HG03469 (cell line): Measurements from ENCODE around the gene RAB6B.

Source experiments
- ATAC-seq: cut with Tn5 transposase; IDR thresholded peaks from one replicate; pipeline ENCODE4 v1.9.1; 2021; ENCODE audit warnings: mild to moderate bottlenecking, moderate library complexity, moderate number of reproducible peaks; ENCODE audit not compliant: unreplicated experiment

Gene RAB6B

GRCh38 chr3:133860519-133860918, 35.2 kb downstream of the RAB6B start:
- ATAC-seq = no peak

- ATAC-seq = no peak
Measured at GRCh38 chr3:133859381-133860234, 36.1 kb downstream of the RAB6B start.

GRCh38 chr3:133857767-133858166, 37.9 kb downstream of the RAB6B start:
- no peak for ATAC-seq

- no peak for ATAC-seq
Measured at GRCh38 chr3:133856316-133856715, 39.4 kb downstream of the RAB6B start.

GRCh38 chr3:133855772-133856171, 39.9 kb downstream of the RAB6B start:
- no peak for ATAC-seq

GRCh38 chr3:133855002-133855370, 40.7 kb downstream of the RAB6B start:
- ATAC-seq = no peak

GRCh38 chr3:133854264-133855001, 41.2 kb downstream of the RAB6B start:
- no peak for ATAC-seq

GRCh38 chr3:133853925-133854227, 41.8 kb downstream of the RAB6B start:
- no peak for ATAC-seq

- no peak for ATAC-seq
Measured at GRCh38 chr3:133853063-133853924, 42.4 kb downstream of the RAB6B start.

GRCh38 chr3:133851931-133852330, 43.8 kb downstream of the RAB6B start:
- no peak for ATAC-seq

GRCh38 chr3:133851266-133851906, 44.3 kb downstream of the RAB6B start:
- no peak for ATAC-seq

GRCh38 chr3:133850034-133850433, 45.6 kb downstream of the RAB6B start:
- no peak for ATAC-seq

- no peak for ATAC-seq
Measured at GRCh38 chr3:133849346-133849745, 46.3 kb downstream of the RAB6B start.

GRCh38 chr3:133845127-133845526, 50.6 kb downstream of the RAB6B start:
- no peak for ATAC-seq

GRCh38 chr3:133843634-133844033, 52.0 kb downstream of the RAB6B start:
- no peak for ATAC-seq

- ATAC-seq = no peak
Measured at GRCh38 chr3:133842158-133842557, 53.5 kb downstream of the RAB6B start.

GRCh38 chr3:133841196-133841595, 54.5 kb downstream of the RAB6B start:
- ATAC-seq = no peak

GRCh38 chr3:133840767-133841166, 54.9 kb downstream of the RAB6B start:
- ATAC-seq = no peak

GRCh38 chr3:133840055-133840737, 55.5 kb downstream of the RAB6B start:
- no peak for ATAC-seq
